ENCODE results near the gene NUDCD3. TPM values are rescaled to one million over a fixed set of nuclear protein-coding genes. Genes with fewer than 3 reads are reported as not detected.
A peak's percentile ranks its signal among the peaks of the same experiment; 100 is the strongest.

The NUDCD3 gene
- total RNA-seq, 4 donors from 2014 or later, result 44.9 to 92.4 (median 73.0) TPM

DNA sequence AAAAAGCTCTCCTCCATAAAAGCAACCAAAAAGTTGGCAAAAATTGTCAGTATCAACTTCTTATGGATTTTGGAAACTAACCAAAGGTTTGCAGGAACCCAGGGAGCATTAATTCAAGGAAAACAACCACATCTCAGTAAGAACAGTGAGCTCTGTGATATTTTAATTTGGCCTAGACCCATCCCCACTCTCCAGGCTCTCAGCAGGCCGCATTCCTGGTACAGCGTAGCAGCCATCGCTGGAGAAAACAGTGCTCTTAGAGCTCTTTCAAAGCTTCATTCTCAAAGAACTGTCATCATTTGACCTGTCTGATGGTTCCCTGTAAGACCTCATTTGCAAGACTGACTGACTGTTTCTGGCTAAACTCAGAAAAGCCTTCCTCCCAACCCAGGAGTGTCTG, 81.9 kb downstream of the NUDCD3 start:
- peaks cover 7 to 30% (median 13%) of the 10 kb centered on the region in 4 donors for H3K36me3 ChIP-seq
- H3K27ac ChIP-seq (replicated peaks in 1 of 4), result no peak overlapping the region
- WGBS, result 77% methylated on average over 3 of the region's 3 CpGs
- TF ChIP-seq, protein P1, sequence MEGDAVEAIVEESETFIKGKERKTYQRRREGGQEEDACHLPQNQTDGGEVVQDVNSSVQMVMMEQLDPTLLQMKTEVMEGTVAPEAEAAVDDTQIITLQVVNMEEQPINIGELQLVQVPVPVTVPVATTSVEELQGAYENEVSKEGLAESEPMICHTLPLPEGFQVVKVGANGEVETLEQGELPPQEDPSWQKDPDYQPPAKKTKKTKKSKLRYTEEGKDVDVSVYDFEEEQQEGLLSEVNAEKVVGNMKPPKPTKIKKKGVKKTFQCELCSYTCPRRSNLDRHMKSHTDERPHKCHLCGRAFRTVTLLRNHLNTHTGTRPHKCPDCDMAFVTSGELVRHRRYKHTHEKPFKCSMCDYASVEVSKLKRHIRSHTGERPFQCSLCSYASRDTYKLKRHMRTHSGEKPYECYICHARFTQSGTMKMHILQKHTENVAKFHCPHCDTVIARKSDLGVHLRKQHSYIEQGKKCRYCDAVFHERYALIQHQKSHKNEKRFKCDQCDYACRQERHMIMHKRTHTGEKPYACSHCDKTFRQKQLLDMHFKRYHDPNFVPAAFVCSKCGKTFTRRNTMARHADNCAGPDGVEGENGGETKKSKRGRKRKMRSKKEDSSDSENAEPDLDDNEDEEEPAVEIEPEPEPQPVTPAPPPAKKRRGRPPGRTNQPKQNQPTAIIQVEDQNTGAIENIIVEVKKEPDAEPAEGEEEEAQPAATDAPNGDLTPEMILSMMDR (IDR thresholded peaks at IDR 0.05), result no peak
- TF ChIP-seq EP300 (IDR thresholded peaks at IDR 0.05) (no peak), POLR2AphosphoS5 (IDR thresholded peaks at IDR 0.05) (no peak), POLR2A (IDR thresholded peaks at IDR 0.05; ENCODE audit: low read depth) (no peak)
- intact Hi-C loops (cut with DNase I), result no loop called here
- no peaks in the 10 kb centered on the region for H3K27me3 ChIP-seq
- no peak for DNase-seq (ENCODE audit: extremely low spot score)
- H3K4me3 ChIP-seq, result no peak overlapping the region
- H3K4me1 ChIP-seq, result peaks cover 0 to 10% (median 6%) of the 10 kb centered on the region in 4 donors
- H3K9me3 ChIP-seq, result no peaks in the 10 kb centered on the region

DNA sequence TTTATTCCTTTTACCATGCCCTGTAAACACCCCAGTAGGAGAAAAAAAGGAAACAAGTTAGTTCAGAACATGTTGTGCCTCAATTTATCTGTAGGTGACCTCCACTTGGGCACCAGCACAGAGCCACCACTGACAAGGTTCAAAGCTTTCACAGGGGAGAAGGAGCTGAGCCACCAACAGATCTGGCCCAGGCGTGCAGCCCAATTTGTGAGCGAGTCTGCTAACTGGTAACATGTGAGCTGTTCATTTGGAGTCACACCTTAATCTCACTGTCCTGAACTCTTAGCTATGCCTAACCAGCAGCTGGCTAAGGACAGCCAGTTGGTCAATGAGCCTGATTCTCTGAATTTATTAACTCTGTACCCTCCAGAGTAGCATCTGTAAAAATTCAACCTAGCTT, 86.7 kb downstream of the NUDCD3 start:
- peaks cover 0 to 5% (median 3%) of the 10 kb centered on the region in 4 donors for H3K4me1 ChIP-seq
- H3K36me3 ChIP-seq, result peaks cover 10 to 61% (median 38%) of the 10 kb centered on the region in 4 donors
- DNase-seq (ENCODE audit: extremely low spot score), result peak; percentile 37
- H3K4me3 ChIP-seq, result no peak overlapping the region
- intact Hi-C loops (cut with DNase I), result no loop called here
- H3K27ac ChIP-seq (replicated peaks in 1 of 4), result no peak overlapping the region
- no peaks in the 10 kb centered on the region for H3K9me3 ChIP-seq
- TF ChIP-seq, protein P1 (IDR thresholded peaks at IDR 0.05), result no peak
- TF ChIP-seq EP300 (IDR thresholded peaks at IDR 0.05) (no peak), POLR2AphosphoS5 (IDR thresholded peaks at IDR 0.05) (no peak), POLR2A (IDR thresholded peaks at IDR 0.05; ENCODE audit: low read depth) (no peak)
- 100% methylated on average over 2 of the region's 2 CpGs for WGBS
- H3K27me3 ChIP-seq, result no peaks in the 10 kb centered on the region

DNA sequence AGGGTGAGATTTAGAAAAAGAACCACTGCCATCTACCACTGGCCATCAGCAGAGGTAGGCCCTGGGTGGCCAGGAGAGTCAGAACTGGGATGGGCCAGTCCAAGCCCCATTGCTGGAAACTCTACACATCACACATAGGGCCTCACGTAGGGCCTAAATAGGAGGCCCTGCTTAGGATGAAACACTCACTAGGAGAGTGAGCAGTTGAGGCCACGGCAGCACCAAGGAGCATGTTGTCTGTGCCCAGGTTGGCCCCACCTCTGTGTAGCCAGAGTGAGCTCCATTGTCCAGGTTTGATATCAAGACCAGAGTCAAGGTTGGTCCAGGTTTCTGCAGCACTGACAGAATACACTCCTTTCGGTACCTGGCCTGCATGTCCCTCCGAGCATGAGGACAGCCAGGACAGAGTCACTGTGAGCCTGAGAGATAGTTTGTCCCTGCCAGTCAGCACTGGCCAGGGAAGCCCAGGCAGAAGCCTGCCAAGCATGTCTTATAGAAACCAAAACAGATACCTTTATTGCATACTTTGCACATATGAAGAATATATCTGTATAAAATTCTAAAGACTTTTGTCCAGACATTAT, 87.2 kb downstream of the NUDCD3 start:
- no peaks in the 10 kb centered on the region for H3K9me3 ChIP-seq
- no peak overlapping the region for H3K27ac ChIP-seq (replicated peaks in 1 of 4)
- WGBS, result 91% methylated on average over 4 of the region's 4 CpGs
- peaks cover 10 to 66% (median 38%) of the 10 kb centered on the region in 4 donors for H3K36me3 ChIP-seq
- no peak overlapping the region for H3K4me3 ChIP-seq
- no peaks in the 10 kb centered on the region for H3K27me3 ChIP-seq
- DNase-seq (ENCODE audit: extremely low spot score), result peak; percentile 50
- TF ChIP-seq EP300 (IDR thresholded peaks at IDR 0.05) (no peak), POLR2A (IDR thresholded peaks at IDR 0.05; ENCODE audit: low read depth) (no peak), POLR2AphosphoS5 (IDR thresholded peaks at IDR 0.05) (no peak)
- TF ChIP-seq, protein P1 (IDR thresholded peaks at IDR 0.05), result no peak
- intact Hi-C loops (cut with DNase I), result no loop called here
- H3K4me1 ChIP-seq, result peaks cover 0 to 3% (median under 1%) of the 10 kb centered on the region in 4 donors

DNA sequence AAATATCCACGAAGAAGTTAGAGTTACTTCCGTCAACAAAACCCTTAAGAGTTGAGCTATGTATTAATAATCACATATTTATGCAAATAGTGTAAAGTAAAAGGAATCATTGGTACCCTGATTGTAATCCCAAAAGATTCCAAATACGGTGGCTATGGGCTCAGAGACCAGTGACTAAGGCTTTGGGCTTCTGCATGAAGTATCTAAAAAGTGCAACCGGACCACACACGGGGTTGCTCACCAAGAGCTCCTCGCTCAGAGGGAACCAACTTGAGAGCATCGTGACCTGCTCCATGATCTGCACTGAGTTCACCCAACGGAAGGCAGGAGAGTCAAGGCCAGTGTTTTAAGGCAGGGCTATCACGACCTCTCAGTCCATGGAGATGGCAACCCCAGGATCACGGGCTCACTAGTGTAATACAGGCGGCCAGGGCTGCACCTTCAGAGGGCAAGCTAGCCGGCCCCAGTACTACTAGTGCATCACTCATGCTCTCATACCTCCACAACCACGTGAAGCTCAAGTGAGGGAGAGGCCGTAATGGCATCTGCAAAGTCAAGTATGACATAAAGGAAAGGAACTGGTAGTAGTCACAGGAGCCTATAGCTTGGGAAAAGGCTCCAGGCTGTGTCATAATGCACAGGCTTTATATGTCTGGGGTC, 87.9 kb downstream of the NUDCD3 start:
- Histone ChIP-seq H3K4me1 (peaks cover 0 to 5% (median 2%) of the 10 kb centered on the region in 4 donors), H3K27ac (replicated peaks in 1 of 4) (no peak overlapping the region), H3K27me3 (no peaks in the 10 kb centered on the region), H3K36me3 (peaks cover 10 to 67% (median 38%) of the 10 kb centered on the region in 4 donors), H3K4me3 (no peak overlapping the region), H3K9me3 (no peaks in the 10 kb centered on the region)
- 96% methylated on average over 14 of the region's 14 CpGs for WGBS
- TF ChIP-seq POLR2A (IDR thresholded peaks at IDR 0.05; ENCODE audit: low read depth), result no peak
- no peak for TF ChIP-seq EP300 (IDR thresholded peaks at IDR 0.05)
- TF ChIP-seq, protein P1 (IDR thresholded peaks at IDR 0.05), result no peak
- TF ChIP-seq POLR2AphosphoS5 (IDR thresholded peaks at IDR 0.05), result no peak
- intact Hi-C loops (cut with DNase I), result no loop called here
- DNase-seq (ENCODE audit: extremely low spot score), result peak; percentile 83

All from esophagus muscularis mucosa (tissue), 4 donors.